ENCODE results near the gene RNF207.

Gene RNF207

DNA sequence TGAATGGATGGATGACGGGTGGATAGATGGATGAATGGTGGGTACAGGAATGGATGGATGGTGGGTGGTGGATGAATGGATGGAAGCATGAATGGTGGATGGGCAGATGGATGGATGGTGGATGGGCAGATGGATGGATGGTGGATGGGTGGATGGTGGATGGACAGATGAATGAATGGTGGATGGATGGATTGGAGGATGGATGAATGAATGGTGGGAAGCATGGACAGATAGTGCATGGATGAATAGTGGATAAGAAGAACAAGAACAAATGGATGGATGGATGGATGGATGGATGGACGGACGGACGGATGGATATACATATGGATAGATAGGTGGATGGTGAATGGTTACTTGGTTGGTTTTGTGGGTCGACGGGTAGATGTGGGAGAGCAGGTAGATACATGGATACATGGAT is 30.5 kb upstream of the RNF207 start:
- DNase-seq = no peak

DNA sequence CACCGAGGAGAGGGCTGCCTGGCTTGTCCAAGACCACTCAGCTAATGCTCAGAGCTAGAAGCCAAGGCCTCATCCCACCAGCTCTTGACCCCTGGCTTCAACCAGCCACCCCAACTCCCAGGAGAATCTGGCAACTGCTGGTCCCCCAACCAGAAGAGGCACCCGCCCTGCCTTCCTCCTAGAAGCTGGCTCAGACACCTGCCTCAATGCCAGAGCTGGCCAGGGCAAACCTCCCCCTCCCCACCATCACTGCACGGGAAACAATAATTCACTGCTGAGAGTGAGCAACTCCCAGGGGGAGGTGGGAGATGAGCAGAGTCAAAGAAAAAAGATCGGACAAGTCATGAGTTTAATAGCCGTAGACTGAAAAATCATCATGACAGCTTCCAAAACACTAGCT is 29.1 kb upstream of the RNF207 start:
- DNase-seq = no peak

DNA sequence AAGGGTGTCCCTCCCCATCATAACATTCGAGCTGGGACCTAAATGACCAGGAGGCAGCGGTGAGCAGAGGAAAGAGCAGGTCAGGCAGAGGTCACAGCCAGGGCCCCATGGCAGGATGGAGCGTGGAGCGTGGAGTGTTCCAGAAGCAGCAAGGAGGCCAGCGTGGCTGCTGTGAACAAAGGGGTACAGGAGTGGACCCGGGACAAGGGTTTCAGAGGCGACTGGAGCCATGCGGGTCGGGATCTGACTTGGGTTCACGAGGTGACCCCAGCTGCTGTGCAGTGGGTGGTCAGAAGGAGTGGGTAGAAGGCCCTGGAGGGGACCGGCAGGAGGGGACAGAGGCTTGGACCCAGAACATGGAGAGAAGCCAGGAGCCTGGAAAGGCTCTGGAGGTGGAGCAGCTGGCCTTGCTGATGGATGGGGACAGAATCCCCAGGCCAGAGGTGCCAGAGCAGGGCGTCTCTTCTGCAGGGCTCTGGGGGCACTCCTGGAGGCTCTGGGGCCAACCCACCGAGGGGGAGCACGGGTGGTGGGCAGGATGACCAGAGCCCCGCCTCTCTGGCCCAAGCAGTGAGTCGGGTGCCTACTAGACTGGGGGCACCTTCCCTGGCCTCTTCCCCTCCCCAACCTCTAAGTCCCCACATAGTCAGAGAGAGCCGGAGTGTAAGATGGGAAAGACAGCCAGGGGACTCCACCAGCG is 28.1 kb upstream of the RNF207 start:
- DNase-seq = no peak

DNA sequence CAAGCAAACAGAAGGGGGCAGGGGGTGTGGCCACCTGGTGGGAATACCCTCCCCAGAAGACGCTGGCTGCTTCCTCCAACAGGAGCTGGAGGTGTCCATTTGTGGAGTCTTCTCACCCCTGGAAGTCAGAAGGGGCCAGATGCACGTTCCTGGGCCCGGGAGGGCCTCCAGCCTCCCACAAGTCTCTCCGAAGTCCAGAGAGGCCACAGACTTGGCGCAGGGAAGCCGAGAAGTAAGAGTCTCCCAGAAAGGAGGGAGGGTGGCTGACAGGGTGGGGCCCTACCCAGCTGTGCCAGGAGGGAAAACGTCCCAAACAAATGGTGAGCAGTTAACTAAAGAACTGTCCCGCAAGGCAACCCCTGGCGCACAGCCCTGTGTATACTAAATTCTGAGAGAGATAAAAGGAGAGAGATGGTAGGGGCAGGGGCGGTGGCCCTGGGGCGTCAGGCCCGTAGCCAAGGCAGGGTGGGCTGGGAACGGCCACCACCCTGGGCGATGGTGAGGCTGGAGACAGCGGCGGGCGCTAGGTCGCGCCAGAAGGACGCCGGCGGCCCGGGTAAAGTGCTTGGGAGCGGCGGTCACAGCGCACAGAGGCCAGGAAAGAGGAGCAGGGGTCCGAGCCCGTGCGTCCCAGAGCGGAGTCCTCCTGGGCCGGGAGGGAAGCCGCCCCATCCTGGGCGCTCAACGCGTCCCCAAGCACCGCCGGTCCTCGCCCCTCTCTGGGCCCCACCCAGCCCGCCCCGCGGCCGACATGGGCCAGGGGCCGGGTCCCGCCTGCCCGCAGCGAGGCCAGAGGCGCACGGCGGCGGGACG is 27.0 kb upstream of the RNF207 start:
- peak; percentile 28 for DNase-seq

DNA sequence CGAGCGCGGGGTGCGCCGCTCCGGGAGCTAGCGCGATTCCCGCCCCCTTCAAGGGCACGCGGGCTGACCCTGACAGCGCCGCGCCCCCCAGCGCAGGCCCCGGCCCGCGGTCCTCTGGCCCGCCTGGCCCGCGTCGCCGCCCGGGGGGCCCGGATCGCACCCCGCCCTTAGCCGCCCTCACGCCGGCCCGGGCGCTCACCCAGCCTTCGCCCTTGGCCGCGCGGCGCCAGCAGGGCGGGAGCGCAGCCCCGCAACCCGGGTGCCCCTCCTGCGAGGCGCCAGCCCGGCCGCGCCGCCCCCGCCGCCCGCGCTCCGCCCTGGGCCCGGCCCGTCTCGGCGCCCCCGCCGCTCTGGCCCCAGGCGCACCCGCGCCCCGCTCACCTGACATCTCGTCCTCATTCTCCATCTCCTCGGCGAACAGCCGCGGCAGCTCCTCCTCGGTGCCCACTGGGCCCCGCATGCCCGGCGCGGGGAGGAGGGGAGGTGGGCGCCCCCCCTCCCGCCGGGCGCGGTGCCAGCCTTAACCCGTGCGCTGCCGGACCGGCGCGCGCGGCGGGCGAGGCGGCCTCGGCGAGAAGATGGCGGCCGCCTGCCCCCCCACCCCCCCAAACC is 26.2 kb upstream of the RNF207 start:
- DNase-seq = peak; percentile 52

GRCh38 chr1:6180268-6180706 is 25.6 kb upstream of the RNF207 start, which contains the start of gene CHD5:
TSS of gene CHD5 (minus strand) at chr1:6180321. CDS start at chr1:6180023, 298 bp downstream.
- peak; percentile 66 for DNase-seq

DNA sequence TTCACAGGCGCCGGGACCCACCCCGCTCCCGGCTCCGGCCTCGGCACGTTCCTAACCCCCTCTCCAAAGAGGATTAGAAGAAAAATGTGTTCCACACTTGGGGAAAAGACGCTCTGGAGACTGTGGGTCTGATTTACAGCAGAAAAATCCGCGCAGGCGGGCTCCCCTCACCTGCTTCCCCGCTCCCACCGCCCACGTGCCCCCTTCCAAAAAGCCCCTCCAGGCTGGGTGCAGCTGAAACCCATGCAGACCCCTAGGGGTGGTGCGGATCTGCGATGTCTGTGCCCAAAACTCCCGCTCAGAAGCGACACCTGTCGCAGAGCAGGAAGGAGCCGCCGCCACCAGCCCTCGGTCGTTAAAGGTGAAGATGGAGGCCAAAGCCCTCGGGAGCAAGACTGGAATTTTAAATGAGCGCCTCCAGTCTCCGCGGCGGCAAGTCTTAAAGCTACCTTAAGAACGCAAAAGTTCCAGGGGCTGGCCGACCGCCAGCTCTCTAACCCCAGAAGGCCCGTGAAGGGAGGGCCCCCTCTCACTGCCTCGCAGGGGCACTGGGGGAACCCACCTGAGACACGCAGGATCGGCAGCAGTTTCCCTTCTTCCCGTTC is 25.1 kb upstream of the RNF207 start:
- DNase-seq = peak; percentile 26

DNA sequence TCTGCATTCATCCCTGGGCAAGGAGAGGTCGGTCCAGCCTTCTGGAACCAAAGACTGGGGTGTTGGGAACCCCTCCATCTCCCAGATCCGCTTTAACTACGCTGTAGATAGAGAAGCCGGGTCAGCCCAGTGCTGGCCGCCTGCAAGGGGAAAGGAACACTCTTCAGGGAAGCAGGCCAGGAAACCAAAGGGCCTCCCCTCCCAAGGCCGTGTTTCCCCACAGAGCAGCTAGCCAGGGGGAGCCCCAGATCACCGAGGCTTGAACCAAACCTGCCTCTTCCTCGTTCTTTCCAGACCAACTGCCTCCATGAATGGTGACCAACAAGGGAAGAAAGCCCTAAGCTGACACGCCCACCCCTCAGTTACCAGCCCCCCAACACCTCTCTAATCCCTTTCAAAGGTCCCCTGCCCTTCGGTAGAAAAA is 24.6 kb upstream of the RNF207 start:
- DNase-seq = no peak

- peak; percentile 21 for DNase-seq
Measured at GRCh38 chr1:6183520-6183989, 22.4 kb upstream of the RNF207 start.

GRCh38 chr1:6184083-6184783 is 21.7 kb upstream of the RNF207 start:
- DNase-seq = no peak

GRCh38 chr1:6185151-6185550 is 20.8 kb upstream of the RNF207 start:
- DNase-seq = no peak

DNA sequence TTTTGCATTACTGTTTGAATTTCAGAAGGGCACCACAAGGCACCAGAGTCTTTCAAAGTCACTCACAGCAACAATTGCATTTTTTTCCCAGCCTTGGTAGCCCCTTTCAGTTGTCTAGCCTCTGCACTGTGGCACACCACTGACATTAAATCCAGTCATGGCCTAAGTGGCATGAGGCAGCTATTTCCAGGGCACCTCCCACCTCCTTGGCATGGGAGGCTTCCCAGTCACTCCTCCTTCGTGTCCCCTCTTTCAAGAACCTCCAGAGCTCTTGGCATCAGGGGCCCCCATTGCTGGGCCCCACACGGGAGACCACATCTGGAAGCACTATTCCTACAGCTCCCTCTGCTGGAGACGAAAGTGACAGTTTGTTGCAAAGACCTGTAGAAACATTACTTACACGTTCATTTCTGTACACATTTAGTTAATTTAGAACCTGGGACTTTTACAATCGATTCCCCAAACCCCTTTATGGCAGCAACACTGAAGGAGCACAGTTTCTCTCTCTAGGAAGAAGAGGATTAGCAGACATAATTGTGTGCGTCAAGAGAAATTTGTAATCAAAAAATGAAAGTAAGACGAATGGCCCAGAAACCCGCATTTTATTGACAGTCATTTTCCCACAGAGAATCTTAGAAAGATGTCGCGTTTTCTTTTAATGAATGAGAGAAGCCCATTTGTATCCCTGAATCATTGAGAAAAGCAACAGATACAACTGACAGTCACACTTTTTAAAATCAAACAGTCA is 20.1 kb upstream of the RNF207 start:
- DNase-seq = peak; percentile 37

GRCh38 chr1:6188466-6188865 is 17.5 kb upstream of the RNF207 start:
- DNase-seq = no peak

DNA sequence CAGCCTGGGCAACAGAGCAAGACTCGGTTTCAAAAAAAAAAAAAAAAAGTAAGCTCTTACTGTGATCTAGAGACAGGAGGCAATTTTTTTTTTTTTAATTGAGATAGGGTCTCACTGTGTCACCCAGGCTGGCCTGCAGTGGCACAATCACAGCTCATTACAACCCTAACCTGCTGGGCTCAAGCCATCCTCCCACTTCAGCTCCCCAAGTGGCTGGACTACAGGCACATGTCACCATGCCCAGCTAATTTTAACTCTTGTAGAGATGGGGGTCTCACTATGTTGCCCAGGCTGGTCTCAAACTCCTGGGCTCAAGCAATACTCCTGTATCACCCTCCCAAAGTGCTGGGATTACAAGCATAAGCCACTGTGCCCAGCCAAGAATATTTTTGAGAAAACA is 14.0 kb upstream of the RNF207 start:
- no peak for DNase-seq

DNA sequence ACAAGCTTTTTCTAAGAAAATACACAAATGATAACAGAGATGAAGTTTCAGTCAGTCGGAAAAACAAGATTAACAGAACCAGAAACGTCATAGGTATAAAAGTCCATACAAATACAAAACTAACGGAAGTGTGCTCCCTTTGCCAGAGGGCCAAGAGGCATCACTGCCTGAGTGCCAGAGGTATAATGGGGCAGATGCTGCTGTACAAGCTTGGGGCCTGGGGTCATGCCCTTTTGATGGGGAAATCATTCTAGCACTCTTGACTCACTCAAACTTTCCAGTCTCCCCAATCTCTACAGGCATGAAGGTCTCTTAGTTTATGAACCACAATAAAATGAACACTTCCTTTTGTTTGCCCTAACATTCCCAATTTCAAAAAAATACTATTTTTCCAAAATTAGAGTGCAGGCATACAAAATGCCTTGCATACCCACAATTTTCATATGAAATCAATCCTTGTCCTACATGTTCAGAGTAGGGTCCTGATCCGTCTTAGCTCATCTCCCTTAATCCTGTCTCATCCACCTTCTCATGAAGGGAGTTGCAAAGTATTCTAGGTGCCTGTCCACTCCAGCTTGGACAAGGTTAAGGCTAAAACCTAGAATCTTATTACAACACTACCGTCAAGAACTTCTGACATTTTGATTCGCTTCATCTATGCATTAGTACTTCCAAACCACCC is 8.0 kb upstream of the RNF207 start:
- DNase-seq = no peak

- no peak for DNase-seq
Measured at GRCh38 chr1:6198646-6199297, 7.1 kb upstream of the RNF207 start.

GRCh38 chr1:6199298-6200187 is 6.4 kb upstream of the RNF207 start, which contains the start of gene RPL22:
TSS of gene RPL22 (minus strand) at chr1:6199595. CDS start at chr1:6199573, 22 bp downstream.
- DNase-seq = peak; percentile 97

DNA sequence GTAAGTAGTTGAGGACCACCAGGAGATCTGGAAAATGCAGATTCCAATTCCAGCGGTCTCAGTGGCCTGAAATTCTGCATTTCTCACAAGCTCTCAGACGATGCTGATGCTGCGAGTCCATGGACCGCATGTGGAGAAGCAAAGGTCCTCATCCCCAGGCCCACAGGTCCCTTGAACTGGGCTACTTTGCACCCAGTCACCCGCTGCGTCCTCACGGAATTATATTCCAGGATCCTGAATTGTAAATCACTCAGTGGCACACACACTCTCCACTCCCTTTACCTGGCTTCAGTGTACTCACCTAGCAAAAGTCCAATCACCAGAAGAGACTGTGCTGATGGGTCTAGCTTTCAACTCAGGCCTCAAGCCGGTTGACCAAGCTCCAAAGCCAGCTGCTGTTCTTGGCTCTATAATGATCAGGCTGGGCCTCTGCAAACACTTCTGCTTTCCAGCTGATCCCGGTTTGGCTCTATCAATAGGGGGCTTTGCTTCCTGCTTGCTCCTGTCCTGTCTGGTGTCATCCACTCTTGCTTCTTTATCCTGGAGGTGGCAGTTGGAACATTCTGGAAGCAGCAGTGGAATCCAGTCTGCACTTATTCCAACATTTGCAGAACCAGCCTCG is 5.6 kb upstream of the RNF207 start:
- DNase-seq = no peak

- DNase-seq = no peak
Measured at GRCh38 chr1:6202256-6202655, 3.7 kb upstream of the RNF207 start.

Data from NCI-H69 (cell line).